GM21786 (cell line): ENCODE data around the gene CADPS2.

Experiments used
- ATAC-seq: cut with Tn5 transposase; IDR thresholded peaks from one replicate; pipeline ENCODE4 v1.9.1; 2021; ENCODE audit not compliant: unreplicated experiment

Gene CADPS2

GRCh38 chr7:122407195-122407594 is 479.1 kb downstream of the CADPS2 start:
- ATAC-seq = no peak

- ATAC-seq = no peak
These were observed 483.1 kb downstream of the CADPS2 start for GRCh38 chr7:122403113-122403512.

DNA sequence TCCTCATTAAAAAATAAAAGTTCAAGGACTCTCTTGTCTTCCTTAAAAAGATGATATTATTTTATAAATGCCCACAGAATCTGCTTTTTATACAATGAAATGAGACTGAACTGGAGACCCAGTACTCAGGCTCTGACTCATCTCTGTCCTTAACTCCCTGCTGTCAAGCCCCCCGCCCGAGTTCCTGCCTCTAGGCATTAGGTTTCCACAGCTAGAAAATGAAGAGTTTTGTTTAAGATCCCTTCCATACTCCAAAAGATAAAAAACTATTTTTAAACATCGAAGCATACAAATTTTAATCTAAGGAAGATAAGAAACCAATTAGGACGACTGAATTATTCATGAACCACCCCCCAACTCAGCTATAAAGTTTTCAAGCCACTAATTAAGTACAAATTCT is 484.0 kb downstream of the CADPS2 start:
- ATAC-seq = no peak

- no peak for ATAC-seq
These were observed 488.9 kb downstream of the CADPS2 start for GRCh38 chr7:122397381-122397780.

DNA sequence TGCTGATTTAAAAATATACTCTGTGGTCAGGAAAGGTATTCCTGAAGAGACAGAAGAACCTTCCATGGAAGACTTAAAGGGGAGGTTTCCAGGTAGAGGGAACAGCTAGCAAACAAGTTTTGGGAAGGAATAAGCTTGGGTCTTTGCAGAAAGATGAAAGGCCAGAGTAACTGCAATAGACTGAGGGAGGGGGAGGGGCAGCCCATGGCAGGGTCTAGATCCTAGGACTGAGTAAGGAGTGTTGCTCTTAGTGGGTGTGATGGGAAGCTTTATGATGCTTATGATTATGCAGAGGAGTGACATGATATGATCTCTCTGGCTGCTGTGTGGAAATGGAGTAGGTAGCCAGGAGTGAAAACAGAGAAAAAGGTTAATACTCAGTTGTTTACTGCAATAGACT is 491.7 kb downstream of the CADPS2 start:
- no peak for ATAC-seq

DNA sequence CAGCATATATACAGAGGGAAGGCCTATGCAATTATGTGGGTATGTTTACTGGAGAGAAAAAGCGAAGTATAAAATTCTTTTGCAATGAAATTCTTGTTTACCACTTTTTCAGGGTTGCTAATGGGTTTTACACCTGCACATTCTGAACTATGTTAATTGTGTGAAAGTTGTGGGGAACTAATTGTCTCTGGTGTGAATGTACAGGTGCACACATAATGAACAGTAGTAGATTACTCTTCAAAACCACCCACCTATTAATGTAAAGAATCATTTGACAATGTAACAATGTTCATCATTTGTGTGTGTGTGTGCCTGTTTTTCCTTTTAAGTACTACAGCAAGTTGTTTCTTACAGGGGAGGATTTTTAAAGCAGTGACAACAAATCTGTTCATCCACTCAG is 501.7 kb downstream of the CADPS2 start:
- ATAC-seq = no peak

DNA sequence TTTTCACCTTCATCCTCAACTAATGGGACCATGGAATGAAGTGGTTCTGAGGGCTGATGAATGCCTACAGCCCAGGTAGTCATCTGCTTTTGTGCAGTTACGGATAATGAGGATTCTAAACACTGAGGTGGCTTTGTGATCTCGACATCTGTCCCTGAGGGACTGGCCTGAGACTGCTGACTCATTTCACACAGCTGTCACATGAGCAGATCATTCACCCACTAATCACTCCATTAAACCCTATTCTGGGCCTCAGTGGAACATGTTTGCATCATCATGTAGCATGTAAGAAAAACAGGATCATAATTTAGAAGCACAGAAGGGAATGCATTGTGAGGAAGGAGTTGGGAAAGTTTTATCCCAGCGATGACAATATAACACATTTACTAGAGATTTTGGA is 502.3 kb downstream of the CADPS2 start:
- peak; percentile 95 for ATAC-seq

DNA sequence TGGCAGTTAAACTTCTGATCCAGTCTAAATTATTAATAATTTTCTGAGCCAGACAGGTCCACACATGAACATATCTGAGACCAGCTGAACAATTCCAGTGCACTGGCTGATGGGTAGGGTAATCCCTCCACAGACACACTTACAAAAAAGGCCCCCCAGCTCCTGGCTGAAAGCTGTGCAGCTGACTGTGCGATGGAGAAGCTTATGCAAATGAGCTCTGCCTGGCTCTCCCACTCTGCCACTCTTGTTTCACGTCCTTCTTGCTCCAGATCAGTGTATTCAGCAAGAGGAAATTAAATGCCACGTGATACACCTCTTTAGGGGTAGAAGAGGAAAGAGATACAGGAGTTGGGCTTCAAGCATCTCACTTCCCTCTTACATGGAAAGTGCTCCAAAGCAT is 505.3 kb downstream of the CADPS2 start:
- no peak for ATAC-seq

- no peak for ATAC-seq
These were observed 506.8 kb downstream of the CADPS2 start for GRCh38 chr7:122379491-122379890.

DNA sequence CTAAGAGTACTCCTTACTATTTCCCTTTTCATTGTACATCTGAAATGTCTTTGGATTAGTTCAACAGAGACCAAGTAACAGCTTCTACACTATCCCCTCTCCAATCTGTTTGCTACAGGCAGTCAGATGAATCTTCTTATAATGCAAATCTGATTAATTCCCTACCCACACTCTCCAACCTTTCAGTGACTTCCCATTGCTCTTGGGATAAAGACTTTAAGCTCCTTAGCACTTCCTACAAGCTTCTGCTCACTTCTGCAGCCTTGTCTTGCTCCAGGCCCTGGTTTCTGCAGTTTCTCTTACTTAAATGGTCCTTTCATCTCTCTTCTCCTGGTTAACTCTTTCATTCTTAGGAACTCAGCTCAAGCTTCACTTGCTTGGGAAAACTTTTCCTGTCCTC is 516.5 kb downstream of the CADPS2 start:
- ATAC-seq = no peak

GRCh38 chr7:122364761-122365280 is 521.4 kb downstream of the CADPS2 start:
- ATAC-seq = no peak

GRCh38 chr7:122363144-122363543 is 523.1 kb downstream of the CADPS2 start:
- no peak for ATAC-seq

DNA sequence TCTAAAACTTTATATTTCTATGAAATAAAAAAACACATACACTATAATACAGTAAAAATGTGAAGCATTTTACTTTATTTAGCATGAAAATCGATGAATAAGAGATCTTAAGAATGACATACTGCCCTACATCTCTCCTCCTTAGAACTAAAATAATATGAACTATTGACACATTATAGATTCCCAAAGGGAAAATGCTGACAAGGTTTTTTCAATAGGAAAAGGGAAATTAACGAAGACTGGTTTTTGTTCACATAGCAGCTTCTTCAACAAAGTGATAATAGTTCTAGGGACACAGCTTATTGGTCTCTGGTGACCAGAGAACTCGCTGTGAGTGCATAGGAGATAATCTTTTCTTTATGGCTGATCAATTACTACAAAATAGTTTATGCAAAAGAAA is 523.8 kb downstream of the CADPS2 start:
- no peak for ATAC-seq

DNA sequence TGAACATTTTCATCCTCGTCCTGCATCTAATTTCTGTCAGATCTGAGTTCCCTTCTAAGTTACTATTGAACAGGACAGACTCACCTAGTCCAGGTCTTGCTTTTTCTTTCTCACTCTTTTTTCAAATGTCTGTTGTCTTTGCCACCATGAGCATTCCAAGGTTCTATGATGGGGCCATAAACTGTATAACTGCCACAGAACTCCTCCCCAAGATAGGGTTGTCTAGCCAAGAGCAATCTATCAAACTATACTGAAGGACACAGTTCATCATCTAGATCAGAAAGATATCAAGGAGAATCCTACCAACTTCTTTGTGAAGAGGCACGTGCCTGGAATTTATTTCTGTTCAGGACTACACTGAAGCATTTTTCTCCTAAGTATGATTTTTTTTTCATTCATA is 531.6 kb downstream of the CADPS2 start:
- no peak for ATAC-seq

- ATAC-seq = no peak
These were observed 533.8 kb downstream of the CADPS2 start for GRCh38 chr7:122352454-122352853.

DNA sequence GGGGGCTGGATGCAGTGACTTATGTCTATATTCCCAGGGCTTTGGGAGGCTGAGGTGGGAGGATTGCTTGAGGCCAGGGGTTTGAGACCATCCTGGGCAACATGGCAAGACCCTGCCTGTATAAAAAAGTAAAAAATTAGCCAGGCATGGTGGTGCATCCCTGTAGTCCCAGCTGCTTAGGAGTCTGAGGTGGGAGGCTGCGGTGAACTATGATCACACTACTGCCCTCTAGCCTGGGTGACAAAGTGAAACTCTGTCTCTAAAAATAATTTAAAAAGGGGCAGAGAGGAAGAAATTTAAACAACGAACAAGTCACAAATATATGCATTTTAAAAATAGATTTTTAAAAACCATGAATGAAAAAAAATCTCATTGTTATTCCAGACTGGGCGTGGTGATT is 535.6 kb downstream of the CADPS2 start:
- ATAC-seq = no peak

- ATAC-seq = no peak
These were observed 542.0 kb downstream of the CADPS2 start for GRCh38 chr7:122344303-122344620.

- ATAC-seq = no peak
These were observed 542.5 kb downstream of the CADPS2 start for GRCh38 chr7:122343601-122344302.

GRCh38 chr7:122340427-122340826 is 545.8 kb downstream of the CADPS2 start:
- ATAC-seq = no peak

GRCh38 chr7:122339145-122339904 is 546.9 kb downstream of the CADPS2 start:
- no peak for ATAC-seq

GRCh38 chr7:122337011-122337410 is 549.2 kb downstream of the CADPS2 start:
- no peak for ATAC-seq

DNA sequence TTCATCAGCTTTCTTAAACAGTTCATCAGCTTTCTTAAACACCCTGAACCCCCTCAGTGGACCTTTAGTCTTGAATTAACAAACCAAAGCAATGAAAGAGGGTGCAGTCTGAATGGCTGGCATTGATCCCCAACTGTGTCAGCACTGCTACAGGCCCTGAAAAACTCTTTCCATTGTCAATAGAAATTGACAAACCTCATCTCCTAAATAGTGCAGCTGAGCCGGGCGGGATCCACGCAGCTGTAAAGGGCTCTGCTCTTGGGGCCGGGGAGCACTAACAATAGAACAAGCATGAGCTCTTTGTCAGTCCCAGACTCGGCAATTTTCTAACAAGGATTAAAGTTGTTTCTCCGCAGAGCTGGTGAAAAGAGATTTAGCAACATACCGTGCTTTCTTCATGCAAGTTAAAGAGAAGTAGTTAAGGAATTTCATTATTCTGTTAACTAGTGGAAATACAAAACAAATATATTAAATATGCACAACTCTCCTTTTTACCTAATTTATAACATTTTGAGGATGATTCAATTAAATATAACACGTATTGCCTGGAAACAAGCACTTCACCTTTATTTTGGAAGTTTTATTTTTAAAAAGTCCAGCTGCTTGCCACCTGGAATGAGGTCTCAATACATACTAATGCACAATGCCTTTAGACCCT is 557.0 kb downstream of the CADPS2 start:
- no peak for ATAC-seq
